NK-92 treated with Interleukin-12 subunit alpha and Interleukin-12 subunit beta, amount 100 ng/mL, for 24 hours (cell line): ENCODE results near the gene PPP3R1.
A peak's percentile ranks its signal among the peaks of the same experiment; 100 is the strongest.

Experiments
- DNase-seq: peaks from one replicate; lab custom pipeline; 2025; lab: John Stamatoyannopoulos, UW

PPP3R1 gene

DNA sequence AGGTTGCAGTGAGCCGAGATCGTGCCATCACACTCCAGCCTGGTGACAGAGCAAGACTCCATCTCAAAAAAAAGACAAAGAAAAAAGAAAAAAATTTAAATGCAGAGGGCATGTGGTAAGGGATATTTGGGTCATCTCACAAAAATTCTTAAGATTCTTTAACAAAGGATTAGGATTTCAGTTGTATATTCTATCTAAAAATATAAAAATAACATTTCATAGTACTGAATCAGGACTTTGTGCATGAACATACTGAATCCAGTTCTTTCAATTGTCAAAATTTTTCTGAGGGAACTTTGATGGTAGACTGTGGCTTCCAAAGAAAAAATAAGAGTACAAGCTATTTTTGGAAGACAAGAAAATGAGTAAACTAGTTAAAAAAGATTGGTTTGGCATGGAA, 6.5 kb upstream of the PPP3R1 start:
- no peak for DNase-seq

DNA sequence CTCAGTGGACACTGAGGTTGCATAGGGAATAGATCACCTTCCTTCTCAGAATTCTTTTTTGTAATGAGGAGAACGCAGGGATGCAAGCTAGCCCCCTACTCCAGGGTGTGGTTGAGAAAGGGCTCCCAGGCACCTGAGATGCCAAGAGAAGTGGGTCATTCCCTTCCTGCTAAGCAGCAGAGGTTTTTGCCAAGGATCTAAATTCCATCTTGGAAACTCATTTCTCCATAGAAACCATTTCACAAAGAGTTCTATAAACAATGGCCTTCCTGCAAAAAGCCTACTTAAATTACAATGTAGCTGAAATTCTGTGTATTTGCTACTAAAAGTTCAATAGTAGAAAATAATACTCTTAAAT, 3.7 kb upstream of the PPP3R1 start:
- no peak for DNase-seq

DNA sequence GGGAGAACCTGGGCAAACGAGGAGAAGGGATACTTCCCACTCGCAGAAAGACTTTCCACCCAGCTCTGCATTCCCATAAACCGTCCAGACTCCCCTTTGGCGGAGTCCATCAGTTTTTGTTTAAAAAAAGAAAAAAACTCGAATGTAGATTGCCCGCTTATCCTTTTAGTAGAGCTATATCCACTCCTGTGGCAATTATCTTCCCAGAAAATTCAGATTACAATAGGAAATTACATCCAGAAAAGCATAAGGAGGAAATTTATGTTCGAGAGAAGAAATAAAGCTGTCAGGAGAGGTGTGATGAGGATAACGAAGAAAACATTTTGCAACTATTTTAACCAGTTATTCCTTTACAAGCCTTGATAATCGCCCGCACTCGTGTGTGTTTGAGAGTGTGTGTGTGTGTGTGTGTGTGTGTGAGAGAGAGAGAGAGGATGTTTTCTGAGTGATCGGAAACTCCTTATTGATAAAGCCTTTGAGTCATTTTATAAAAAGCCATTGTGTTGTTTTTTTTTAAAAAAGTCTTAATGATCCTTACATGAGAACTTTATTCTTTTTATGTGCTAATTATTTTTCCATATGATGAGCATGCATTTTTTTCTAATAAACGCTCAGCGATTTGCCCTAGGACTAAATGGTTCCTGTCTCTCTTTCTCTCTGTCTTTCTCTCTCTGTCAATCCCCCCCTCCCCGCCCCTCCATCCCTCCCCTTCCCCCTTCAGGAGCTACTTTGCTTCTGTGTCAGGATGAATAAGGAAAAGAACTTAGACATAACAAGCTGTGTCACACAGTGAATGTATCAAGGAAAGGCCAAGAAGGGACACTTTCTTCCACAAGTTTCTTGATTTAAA, 1.1 kb upstream of the PPP3R1 start:
- DNase-seq: no peak

DNA sequence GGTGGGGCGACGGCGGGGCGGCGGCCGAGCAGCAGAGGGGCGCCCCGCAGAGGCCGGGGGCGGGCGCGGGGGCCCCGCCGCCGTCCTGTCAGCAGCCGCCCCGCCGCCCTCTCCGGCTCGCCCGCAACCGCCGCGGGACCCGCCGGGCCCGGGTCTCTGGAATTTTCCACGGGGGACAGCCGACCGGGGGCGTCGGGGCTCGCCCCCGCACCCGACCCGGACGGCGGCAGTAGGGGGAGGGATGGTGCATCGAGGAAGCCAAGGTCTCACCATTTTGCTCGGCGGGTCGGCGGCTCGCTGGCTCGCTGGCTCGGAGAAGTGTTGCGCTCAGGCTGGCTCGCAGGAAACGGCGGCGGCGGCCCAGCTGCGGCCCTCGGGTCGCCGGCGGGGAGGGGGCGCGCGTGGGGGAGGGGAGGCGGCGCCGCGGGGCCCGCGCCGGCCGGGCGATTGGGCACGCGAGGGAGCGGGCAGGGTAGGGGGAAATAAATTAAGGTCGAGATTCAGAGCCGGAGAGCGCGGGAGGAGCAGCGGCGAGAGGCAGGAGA, 405 bp downstream of the PPP3R1 start:
- peak; percentile 27 for DNase-seq

GRCh38 chr2:68251187-68251854, 1.0 kb downstream of the PPP3R1 start:
- peak; percentile 49 for DNase-seq

- no peak for DNase-seq
These were observed 1.6 kb downstream of the PPP3R1 start for GRCh38 chr2:68250652-68251186.

GRCh38 chr2:68250196-68250595, 2.1 kb downstream of the PPP3R1 start:
- DNase-seq: no peak

DNA sequence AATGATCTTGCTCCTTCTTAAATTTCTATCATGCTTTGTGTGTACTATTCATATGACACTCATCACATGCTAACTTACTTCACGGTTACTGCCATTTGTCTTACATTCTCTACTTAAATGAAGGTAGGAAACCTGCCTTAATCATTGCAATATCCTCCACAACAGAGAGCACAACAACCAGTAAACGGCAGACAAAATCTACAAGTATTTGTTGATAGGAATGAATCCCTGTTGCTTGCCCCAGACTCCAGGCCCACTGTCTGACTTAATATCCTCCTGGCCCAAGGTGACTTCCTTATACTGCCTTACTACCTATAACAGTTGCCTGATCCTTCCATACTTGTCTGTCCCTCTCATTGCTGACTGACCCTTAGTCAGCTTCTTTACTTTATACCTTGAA, 3.5 kb downstream of the PPP3R1 start:
- no peak for DNase-seq

GRCh38 chr2:68248361-68248760, 4.0 kb downstream of the PPP3R1 start:
- DNase-seq: no peak

GRCh38 chr2:68246396-68246795, 5.9 kb downstream of the PPP3R1 start:
- DNase-seq: no peak

- DNase-seq: no peak
These were observed 6.7 kb downstream of the PPP3R1 start for GRCh38 chr2:68245672-68246071.

DNA sequence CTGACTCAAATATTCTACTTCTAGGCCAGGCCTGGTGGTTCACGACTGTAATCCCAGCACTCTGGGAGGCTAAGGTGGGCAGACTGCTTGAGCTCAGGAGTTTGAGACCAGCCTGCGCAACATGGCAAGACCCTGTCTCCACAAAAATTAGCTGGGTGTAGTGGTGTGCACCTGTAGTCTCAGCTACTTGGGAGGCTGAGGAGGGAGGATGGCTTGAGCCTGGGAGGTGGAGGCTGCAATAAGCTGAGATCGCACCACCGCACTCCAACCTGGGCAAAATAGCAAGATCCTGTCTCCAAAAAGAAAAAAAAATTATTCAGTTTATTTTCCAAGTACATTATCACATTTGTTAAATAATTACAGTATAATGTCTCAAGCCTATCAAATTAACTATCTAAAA, 7.3 kb downstream of the PPP3R1 start:
- DNase-seq: no peak

GRCh38 chr2:68244456-68244855, 7.9 kb downstream of the PPP3R1 start:
- DNase-seq: no peak

DNA sequence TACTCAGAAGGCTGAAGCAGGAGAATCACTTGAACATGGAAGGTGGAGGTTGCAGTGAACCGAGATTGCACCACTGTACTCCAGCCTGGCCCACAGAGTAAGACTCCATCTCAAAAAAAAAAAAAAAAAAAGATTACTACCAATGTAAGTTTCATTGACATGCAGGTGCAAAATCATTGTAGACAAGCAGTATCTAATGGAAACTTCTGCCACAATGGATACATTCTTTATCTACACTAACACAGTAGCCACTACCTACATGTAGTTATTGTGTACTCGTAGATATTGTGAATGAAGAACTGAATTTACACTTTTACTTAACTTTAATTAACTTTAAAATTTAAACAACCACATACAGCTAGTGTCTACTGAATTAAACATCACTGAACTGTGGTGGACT, 10.6 kb downstream of the PPP3R1 start:
- no peak for DNase-seq

GRCh38 chr2:68240446-68240845, 11.9 kb downstream of the PPP3R1 start:
- DNase-seq: no peak

- DNase-seq: no peak
These were observed 13.1 kb downstream of the PPP3R1 start for GRCh38 chr2:68238955-68239822.

- no peak for DNase-seq
These were observed 14.3 kb downstream of the PPP3R1 start for GRCh38 chr2:68237976-68238580.

DNA sequence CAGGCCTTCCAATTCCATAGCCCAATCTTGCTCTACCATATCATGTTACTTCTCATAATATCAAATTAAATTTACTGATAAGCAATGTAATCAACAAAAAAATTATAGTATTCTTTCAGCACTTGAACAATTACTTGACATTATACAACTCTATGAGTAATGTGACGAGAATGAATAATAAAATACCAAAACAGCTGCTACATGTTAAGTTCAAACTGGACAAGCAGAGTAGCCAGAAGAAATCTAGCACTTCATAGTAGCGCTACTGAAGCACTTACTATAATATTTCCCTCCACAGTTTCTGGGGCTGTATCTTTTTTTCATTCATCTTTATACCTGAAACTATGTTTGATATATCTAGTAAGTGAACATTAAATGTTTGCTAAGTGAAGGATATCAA, 14.9 kb downstream of the PPP3R1 start:
- DNase-seq: no peak

DNA sequence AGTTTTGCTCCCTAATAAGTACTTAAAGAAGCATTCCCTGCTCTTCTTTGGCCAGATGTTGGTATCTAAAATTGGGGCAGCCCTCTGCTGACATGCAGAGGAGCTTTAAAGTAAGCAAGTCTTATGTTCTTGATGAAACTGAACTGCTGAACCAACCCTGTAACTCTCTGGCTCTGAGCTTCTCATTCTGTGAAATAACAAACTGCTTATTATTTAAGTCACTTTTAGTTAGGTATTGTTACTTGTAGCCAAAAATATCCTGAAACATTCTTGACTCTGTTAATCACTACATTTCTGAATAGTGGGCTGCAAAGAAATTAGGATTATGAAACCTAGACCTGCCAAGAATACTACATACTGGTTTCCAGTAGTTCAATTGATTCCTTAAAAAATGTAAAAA, 15.5 kb downstream of the PPP3R1 start:
- no peak for DNase-seq

DNA sequence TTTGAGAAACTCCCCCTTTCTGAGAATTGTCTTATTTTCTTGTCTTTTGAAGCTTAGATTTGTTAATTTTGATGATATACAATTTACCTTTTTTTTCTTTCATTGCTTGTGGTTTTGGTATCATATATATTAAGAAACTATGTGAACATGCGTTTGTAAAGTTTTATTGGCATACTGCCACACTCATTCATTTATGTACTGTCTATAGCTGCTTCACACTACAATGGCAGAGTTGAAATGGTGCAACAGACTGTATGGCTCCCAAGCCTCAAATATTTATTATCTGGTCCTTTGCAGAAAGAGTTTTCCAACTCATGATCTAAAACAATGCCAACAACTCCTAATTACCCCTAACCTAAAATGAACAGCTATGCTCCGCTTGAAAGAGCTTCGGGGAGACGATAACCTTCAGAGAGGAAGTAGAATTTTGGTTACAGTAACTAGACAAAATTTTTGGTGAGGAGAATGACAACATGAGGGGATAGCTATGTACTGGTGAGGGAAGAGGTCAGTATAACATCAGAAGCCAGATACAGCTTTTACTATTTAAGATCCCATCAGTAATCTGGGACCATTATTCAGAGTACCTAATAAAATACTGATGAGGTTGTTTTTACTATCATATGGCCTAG, 16.1 kb downstream of the PPP3R1 start:
- DNase-seq: no peak

- DNase-seq: no peak
These were observed 17.2 kb downstream of the PPP3R1 start for GRCh38 chr2:68235090-68235489.
